Urothelium cell line (cell line): ENCODE data around the gene TPM3.
"Not testable (repeated sequence)": the region's sequence is repeated elsewhere in the genome, so short reads cannot be mapped to it uniquely, and the experiment has no call there.

Experiments used
- DNase-seq: peaks from one replicate; pipeline ENCODE4 v3.0.0; 2011; ENCODE audit warnings: low spot score, mixed read lengths
- FAIRE-seq: peaks from 2 replicates; lab custom pipeline; 2011; peaks lifted over from hg19 to GRCh38; lab: Jason Lieb, UNC

The TPM3 gene

GRCh38 chr1:154207262-154207661 lies 15.4 kb upstream of the TPM3 start:
- FAIRE-seq (no peak), DNase-seq (no peak)

- no peak for DNase-seq
- no peak for FAIRE-seq
These were observed 14.3 kb upstream of the TPM3 start, which contains the start of gene CFAP141 for GRCh38 chr1:154206196-154206595. CFAP141 (minus strand) TSS chr1:154206333; CDS start chr1:154206307, 26 bp downstream.

DNA sequence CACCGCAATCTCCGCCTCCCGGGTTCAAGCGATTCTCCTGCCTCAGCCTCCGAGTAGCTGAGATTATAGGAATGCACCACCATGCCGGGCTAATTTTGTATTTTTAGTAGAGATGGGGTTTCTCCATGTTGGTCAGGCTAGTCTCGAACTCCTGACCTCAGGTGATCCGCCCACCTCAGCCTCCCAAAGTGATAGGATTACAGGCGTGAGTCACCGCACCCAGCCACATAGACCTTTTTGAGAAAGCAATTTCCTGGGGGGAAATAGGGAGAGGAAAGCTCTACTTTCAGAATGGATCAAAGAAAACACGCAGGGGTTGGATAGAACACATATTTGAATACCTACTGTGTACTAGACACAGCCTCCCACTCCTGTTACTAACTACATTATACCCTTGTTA lies 13.9 kb upstream of the TPM3 start:
- DNase-seq, FAIRE-seq: not testable (repeated sequence)

DNA sequence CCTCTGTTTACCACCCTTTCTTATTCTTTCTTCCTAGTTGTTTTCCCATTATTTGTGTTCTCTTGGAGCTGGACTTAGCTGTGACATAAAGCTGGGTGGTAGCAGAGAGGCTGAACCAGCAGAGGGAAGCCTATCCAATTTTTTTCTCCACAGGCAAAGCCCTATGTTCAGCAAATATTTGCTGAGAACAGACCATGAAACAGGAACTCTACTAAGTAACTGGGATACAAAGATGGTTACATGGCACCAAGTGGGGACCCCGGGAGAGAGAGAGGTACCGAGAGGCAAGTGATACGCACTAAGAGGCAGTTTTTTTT lies 7.6 kb upstream of the TPM3 start:
- no peak for FAIRE-seq

DNA sequence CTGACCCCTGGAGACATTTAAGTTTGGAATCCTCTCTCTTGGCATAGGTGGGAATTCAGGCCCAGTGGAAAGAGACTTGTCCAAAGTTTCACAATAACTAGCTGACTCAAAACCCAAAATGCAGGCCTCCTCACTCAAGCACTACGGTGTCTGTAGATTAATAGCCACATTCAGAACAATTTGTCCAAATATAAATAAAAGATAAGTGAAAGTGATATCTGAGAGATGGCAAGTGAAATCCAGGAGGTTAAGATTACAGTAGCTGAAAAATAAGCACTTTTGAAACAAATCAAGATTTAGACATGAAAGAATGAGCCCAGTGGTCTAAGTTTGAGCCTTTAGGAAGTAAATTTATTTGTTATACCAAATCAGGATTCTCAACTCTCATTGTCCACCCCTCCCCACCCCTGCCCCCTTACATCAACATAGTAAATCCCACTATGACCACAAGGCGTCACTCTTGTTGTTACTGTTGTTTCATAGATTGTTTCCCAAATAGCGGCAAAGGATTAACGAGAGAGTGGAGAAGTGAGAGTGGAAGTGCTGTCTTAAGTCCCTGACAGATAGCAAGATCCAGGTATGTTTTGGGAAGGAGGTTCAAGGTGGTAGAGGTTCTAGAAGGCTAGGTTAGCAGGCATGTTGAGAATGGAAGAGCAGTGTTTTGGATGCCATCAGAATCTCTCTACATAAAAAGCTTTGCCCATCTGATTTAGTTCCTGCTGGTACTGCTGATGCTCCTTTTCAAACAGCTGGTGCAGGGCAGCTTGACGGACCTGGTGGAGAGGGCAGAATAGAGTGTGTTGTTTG lies 7.1 kb upstream of the TPM3 start:
- FAIRE-seq (no peak), DNase-seq (peak; percentile 46)

More for the DNA sequence above, 7.6 kb upstream of the TPM3 start:
- DNase-seq = no peak

- DNase-seq (peak; percentile 11), FAIRE-seq (no peak)
These were observed 1.9 kb upstream of the TPM3 start for GRCh38 chr1:154193821-154194220.

DNA sequence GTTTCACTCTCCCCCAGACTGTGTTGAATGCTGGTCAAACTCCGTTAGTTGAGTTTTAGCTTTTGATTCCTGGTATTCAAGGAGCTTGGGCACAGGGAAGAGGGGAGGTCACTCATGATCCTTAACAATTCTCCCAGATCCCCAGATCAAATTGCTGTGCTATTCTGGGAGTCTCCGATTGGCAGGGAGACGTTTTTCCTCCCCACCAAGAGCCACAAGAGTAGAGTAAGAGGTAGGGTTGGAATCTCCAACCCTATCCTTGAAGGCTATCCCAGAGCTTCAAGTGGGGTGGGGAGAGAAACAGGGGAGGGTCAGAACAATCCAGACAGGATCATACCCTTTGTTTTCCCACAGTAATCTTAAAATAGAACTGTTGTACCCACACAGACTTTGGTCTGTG lies 576 bp upstream of the TPM3 start:
- DNase-seq (no peak), FAIRE-seq (no peak)

GRCh38 chr1:154190550-154190949 lies 1.4 kb downstream of the TPM3 start:
- FAIRE-seq = no peak

GRCh38 chr1:154186852-154187501 lies 4.9 kb downstream of the TPM3 start:
- FAIRE-seq = no peak
- DNase-seq = no peak

More at GRCh38 chr1:154190550-154190949, 1.4 kb downstream of the TPM3 start:
- no peak for DNase-seq

DNA sequence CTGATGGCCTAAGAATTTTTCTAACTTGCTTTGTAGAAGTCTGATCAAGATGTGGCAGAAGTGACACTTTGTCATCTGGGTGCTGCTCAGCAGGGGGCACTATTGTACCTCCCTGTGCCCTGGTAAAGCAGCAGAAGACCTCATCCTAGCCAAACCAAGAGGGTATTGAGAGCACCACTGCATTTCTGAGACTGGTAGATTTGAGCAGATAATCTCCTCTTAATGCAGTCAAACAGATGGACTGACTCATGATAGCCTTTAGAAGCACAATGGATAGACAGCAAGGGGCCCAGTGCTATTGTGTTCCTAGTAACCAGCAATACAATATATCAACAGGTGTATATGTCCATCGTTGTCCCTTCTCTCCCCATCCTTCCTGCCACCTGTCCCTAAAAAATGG lies 5.7 kb downstream of the TPM3 start:
- no peak for FAIRE-seq
- no peak for DNase-seq

GRCh38 chr1:154183046-154183915 lies 8.6 kb downstream of the TPM3 start:
- peak; percentile 99 for DNase-seq
- FAIRE-seq = peak; percentile 67

GRCh38 chr1:154182344-154183045 lies 9.4 kb downstream of the TPM3 start:
- no peak for FAIRE-seq
- DNase-seq = peak; percentile 57

DNA sequence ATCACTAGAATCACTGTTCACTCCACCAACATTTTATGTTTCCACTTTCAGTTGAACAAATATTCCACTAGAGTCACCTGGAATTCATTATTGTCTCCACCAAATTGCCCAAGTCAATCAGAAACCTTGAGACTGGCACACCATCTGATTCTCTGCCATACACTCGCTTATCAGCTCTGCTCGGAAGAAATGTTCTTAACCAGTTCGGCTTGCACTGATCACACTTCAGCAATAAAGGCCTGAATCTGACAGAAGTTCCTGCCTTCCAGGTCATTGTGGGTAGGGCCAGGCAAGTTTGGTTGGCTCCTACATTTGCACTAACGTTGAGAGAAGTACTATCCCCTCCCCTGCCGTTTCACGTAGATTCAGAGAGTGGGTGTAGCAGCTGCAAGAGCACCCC lies 10.0 kb downstream of the TPM3 start:
- DNase-seq = peak; percentile 13
- FAIRE-seq = no peak

DNA sequence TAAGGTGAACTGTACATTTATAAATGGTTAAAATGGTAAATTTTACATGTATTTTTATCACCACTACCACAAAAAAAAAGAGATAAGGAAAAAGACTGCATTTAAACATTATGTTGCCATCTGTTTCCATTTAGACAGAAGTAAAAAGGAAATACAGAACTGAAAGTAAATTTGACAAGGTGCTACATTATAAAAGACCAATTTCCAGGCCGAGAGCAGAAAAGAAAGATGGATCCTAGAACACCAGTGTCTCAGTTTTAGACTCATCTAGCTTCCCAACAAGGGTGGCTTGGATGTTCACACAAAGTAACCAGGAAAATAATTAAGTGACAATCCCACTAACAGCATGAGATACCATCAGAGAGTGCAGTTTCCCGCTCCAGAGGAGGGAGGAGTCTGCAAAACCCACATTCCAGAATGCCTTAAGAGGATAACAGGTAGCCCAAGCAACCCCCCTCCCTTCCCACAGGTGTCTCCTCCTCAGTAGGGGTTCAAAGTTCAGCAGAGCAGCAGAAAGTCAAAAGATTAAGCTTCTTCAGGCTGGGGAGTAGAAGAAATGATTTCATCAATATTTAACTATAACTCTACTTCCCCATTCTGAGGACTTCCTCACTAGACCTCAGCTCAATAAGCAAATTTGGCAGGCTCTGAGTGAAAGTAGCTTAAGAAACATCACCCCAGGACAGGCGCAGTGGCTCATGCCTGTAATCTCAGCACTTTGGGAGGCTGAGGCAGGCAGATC lies 11.8 kb downstream of the TPM3 start:
- DNase-seq = no peak
- no peak for FAIRE-seq

GRCh38 chr1:154178911-154179811 lies 12.7 kb downstream of the TPM3 start:
- DNase-seq (no peak), FAIRE-seq (no peak)

DNA sequence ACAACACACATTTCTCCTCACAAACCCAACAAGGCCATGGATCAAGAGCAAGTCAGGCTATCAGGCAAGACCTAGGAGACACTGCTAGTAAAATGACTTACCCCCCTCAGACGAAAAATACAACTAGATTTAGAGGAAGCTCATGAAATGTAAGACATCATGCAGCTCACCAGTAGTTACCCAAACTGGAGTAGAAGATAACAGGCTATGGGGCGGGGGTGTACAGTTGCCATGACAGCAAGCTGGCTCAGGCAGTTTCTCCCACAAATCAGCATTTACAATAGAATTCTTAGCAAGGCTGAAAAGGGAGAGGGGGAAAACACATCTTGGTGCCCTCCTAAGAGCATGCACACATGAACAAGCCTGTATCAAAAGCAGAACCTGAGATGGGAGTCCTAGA lies 13.9 kb downstream of the TPM3 start:
- FAIRE-seq (no peak), DNase-seq (no peak)

DNA sequence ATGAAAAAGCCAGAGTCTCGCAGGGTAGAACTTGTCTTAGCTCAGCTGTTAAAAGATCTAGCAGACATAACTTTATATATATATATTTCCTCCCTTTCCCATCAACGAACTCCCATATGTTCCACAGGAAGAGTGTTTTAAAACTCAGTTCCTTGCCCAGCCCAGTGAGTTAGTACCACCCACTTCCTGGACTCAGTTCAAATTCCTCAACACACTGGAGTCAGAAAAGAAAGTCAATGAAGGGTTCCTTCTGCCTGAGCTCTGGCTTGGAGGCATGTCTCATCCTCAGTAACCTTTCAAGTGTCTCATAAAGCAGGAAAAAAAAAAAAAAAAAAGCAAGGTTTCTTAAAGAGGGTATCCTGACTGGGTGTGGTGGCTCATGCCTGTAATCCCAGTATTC lies 15.6 kb downstream of the TPM3 start:
- DNase-seq (no peak), FAIRE-seq (no peak)

GRCh38 chr1:154174654-154175053 lies 17.2 kb downstream of the TPM3 start:
- FAIRE-seq (no peak), DNase-seq (no peak)

GRCh38 chr1:154171880-154172279 lies 20.0 kb downstream of the TPM3 start:
- DNase-seq (no peak), FAIRE-seq (no peak)
